ENCODE results near the gene PANK1. TPM values are rescaled to one million over a fixed set of nuclear protein-coding genes. Genes with fewer than 3 reads are reported as not detected.

Gene PANK1
- total and polyA plus RNA-seq, 2 of the 4 experiments (the other 2 are of a cell fraction): 3.0 to 8.8 TPM

- DNase-seq (no peak), ATAC-seq (ENCODE audit: low read depth) (no peak)
- H3K23ac ChIP-seq (ENCODE audit: low read depth, low read length): no peak overlapping the region
- H3K4me3 ChIP-seq (ENCODE audit: insufficient read depth, low read depth, low read length): no peak overlapping the region
- peaks cover 25 to 35% of the 10 kb centered on the region in 2 experiments for H3K79me1 ChIP-seq (ENCODE audit: low read depth in 1 of 2, low read length in 2 of 2)
- no peak overlapping the region for H2BK120ac ChIP-seq (ENCODE audit: low read depth, low read length)
- intact Hi-C loops (cut with micrococcal nuclease): no loop called here
- no peaks in the 10 kb centered on the region; the same call in 1 of the 2 replicates for H4K20me1 ChIP-seq (ENCODE audit: insufficient read depth, low read length)
- H2BK5ac ChIP-seq (ENCODE audit: low read depth, low read length, poor library complexity, severe bottlenecking): no peak overlapping the region
- H2BK15ac ChIP-seq (ENCODE audit: low read depth, low read length): no peak overlapping the region
- WGBS, 2 experiments (ENCODE audit: extremely low coverage in 2 of 2, insufficient read length in 1 of 2): no CpG with 5 or more reads among the region's 1 CpG
- H4K8ac ChIP-seq (ENCODE audit: low read depth in 2 of 2, low read length in 2 of 2): no peak overlapping the region
- H3K18ac ChIP-seq (ENCODE audit: low read depth, low read length): no peak overlapping the region
- H4K91ac ChIP-seq (ENCODE audit: insufficient read depth, low read depth, low read length): no peak overlapping the region
- no peak overlapping the region for H3K14ac ChIP-seq (replicated peaks; ENCODE audit: low read depth, low read length)
- H2BK20ac ChIP-seq (ENCODE audit: low read depth, low read length): no peak overlapping the region
- no peak overlapping the region for H3K9ac ChIP-seq (ENCODE audit: low read depth, low read length)
- H3K9me1 ChIP-seq (ENCODE audit: insufficient read depth, low read length): no peaks in the 10 kb centered on the region
- TF ChIP-seq FOS (IDR thresholded peaks at IDR 0.05; ENCODE audit: low read depth, low read length): no peak
- no peak for TF ChIP-seq USF2 (IDR thresholded peaks at IDR 0.05; ENCODE audit: low read depth, low read length)
- TF ChIP-seq SMC3 (IDR thresholded peaks at IDR 0.05; ENCODE audit: low read depth, low read length): no peak
- TF ChIP-seq MXI1 (IDR thresholded peaks at IDR 0.05; ENCODE audit: borderline replicate concordance, low read depth, low read length): no peak
- no peak for TF ChIP-seq CEBPB (IDR thresholded peaks at IDR 0.05; ENCODE audit: low read depth, low read length)
- TF ChIP-seq RCOR1 (IDR thresholded peaks at IDR 0.05; ENCODE audit: insufficient replicate concordance, low read length): no peak
- no peak for TF ChIP-seq RFX5 (IDR thresholded peaks at IDR 0.05; ENCODE audit: low read depth, low read length)
- TF ChIP-seq MAZ (IDR thresholded peaks at IDR 0.05; ENCODE audit: borderline replicate concordance, low read depth, low read length): no peak
- TF ChIP-seq MAFK (IDR thresholded peaks at IDR 0.05; ENCODE audit: low read depth, low read length): no peak
- no peak for TF ChIP-seq CHD1 (IDR thresholded peaks at IDR 0.05; ENCODE audit: low read depth, low read length)
- TF ChIP-seq BHLHE40 (IDR thresholded peaks at IDR 0.05; ENCODE audit: low read depth, low read length): no peak
- TF ChIP-seq RAD21 (IDR thresholded peaks at IDR 0.05; ENCODE audit: low read length): no peak
- TF ChIP-seq POLR2A (IDR thresholded peaks at IDR 0.05; ENCODE audit: low read depth, low read length): no peak
- TF ChIP-seq, protein P1, sequence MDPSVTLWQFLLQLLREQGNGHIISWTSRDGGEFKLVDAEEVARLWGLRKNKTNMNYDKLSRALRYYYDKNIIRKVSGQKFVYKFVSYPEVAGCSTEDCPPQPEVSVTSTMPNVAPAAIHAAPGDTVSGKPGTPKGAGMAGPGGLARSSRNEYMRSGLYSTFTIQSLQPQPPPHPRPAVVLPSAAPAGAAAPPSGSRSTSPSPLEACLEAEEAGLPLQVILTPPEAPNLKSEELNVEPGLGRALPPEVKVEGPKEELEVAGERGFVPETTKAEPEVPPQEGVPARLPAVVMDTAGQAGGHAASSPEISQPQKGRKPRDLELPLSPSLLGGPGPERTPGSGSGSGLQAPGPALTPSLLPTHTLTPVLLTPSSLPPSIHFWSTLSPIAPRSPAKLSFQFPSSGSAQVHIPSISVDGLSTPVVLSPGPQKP (IDR thresholded peaks at IDR 0.05; ENCODE audit: borderline replicate concordance, low read depth, low read length): no peak
- no peak for TF ChIP-seq CTCF (conservative IDR thresholded peaks at IDR 0.05; ENCODE audit: low read depth, low read length)
- TF ChIP-seq NFE2L2 (IDR thresholded peaks at IDR 0.05; ENCODE audit: low read depth, low read length): no peak
- BruUV-seq (replicated peaks): no TSS peak
- no peaks in the 10 kb centered on the region for H3K9me3 ChIP-seq (ENCODE audit: control insufficient read depth, insufficient read depth, low read length)
- ChIA-PET CTCF (no interaction called here), POLR2A (ENCODE audit: unreplicated experiment) (no interaction called here)
- dilution Hi-C loops (cut with HindIII; ENCODE audit: low sequenced_read_pairs, unreplicated experiment): no loop called here
- H3K27me3 ChIP-seq (ENCODE audit: control insufficient read depth, insufficient read depth, low read length): no peaks in the 10 kb centered on the region
- no peaks in the 10 kb centered on the region for H3K4me1 ChIP-seq (ENCODE audit: control insufficient read depth, insufficient read depth, low read length)
- H2AK9ac ChIP-seq (replicated peaks; ENCODE audit: low read depth, low read length, poor library complexity): no peak overlapping the region
- no peak overlapping the region for H2AFZ ChIP-seq (replicated peaks; ENCODE audit: low read length, poor library complexity)
- H4K5ac ChIP-seq (ENCODE audit: low read depth, low read length): no peak overlapping the region
- H2AK5ac ChIP-seq (ENCODE audit: low read depth, low read length): no peak overlapping the region
- H3K56ac ChIP-seq (ENCODE audit: extremely low read depth, insufficient read depth, low read length): no peak overlapping the region
- H3K27ac ChIP-seq (ENCODE audit: insufficient read depth, low read length): no peak overlapping the region
- no peaks in the 10 kb centered on the region for H3K36me3 ChIP-seq (ENCODE audit: control insufficient read depth, insufficient read depth, low read length)
- in situ Hi-C loops (cut with MboI; ENCODE audit: low sequenced_read_pairs): no loop called here
- H3K4ac ChIP-seq (ENCODE audit: low read depth, low read length): no peak overlapping the region
- H3K4me2 ChIP-seq (ENCODE audit: low read depth, low read length): no peak overlapping the region
Measured at GRCh38 chr10:89640241-89640640, 4.8 kb downstream of the PANK1 start.

All from IMR-90 (cell line).